ENCODE results near the gene SNX17. TPM values are rescaled to one million over a fixed set of nuclear protein-coding genes. Genes with fewer than 3 reads are reported as not detected.
A peak's percentile ranks its signal among the peaks of the same experiment; 100 is the strongest.
"Not testable (repeated sequence)": the region's sequence is repeated elsewhere in the genome, so short reads cannot be mapped to it uniquely, and the experiment has no call there.

SNX17 gene, protein sequence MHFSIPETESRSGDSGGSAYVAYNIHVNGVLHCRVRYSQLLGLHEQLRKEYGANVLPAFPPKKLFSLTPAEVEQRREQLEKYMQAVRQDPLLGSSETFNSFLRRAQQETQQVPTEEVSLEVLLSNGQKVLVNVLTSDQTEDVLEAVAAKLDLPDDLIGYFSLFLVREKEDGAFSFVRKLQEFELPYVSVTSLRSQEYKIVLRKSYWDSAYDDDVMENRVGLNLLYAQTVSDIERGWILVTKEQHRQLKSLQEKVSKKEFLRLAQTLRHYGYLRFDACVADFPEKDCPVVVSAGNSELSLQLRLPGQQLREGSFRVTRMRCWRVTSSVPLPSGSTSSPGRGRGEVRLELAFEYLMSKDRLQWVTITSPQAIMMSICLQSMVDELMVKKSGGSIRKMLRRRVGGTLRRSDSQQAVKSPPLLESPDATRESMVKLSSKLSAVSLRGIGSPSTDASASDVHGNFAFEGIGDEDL
- total RNA-seq (2014; rRNA removed; shearing (Covaris generic)), result 122 and 140 TPM in 2 replicates
- 115 and 116 TPM in 2 replicates for polyA plus RNA-seq (2015; cell fraction: cytosol; rRNA removed)
- 112 and 114 TPM in 2 replicates for polyA plus RNA-seq (2015; cell fraction: nucleus; rRNA removed)

DNA sequence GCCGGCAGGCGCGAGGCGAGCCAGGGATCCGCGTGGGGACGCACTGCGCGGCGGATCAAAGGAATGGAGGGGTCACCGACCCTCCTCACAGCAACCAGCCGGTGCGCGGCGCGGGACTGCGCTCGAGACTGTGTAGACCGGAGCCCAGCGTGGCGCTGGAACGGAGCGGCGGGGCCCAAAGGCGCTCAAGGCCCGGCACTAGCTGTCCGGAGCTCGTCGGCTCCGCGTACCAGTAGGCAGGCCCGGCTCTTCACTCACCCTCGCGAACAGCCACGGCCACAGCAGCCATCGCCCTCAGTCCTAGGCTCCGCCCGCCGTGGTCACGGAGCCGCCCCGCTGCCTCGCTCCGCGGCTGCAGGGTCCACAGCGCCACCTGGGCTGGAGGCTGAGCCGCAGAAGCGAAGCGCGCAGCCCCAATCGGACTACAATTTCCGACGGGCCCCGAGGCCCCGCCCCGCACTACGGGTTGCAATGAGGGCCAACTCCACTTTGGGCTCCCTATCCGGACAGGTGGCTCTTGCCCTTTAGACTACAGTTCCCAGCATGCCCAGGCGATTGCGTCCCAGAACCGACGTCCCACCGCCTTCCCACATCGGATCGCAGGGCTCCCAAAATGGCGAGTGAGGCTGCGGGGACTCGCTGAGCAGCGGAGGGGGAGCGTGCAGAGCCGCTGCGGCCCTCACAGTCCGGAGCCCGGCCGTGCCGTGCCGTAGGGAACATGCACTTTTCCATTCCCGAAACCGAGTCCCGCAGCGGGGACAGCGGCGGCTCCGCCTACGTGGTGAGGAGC lies at the start of gene SNX17, which contains the start of gene EIF2B4:
TSS of gene SNX17 (plus strand) at position 591 of the 790 bp plus-strand sequence. CDS start at position 719, 128 bp downstream.
TSS of gene EIF2B4 (minus strand) at position 313 of the 790 bp plus-strand sequence. CDS start at position 289, 24 bp downstream.
- DNase-seq (ENCODE audit: low read depth), result peak; percentile 99

GRCh38 chr2:27320958-27321543 lies 49.4 kb upstream of the SNX17 start:
- peak; percentile 99 for DNase-seq (ENCODE audit: low read depth)

DNA sequence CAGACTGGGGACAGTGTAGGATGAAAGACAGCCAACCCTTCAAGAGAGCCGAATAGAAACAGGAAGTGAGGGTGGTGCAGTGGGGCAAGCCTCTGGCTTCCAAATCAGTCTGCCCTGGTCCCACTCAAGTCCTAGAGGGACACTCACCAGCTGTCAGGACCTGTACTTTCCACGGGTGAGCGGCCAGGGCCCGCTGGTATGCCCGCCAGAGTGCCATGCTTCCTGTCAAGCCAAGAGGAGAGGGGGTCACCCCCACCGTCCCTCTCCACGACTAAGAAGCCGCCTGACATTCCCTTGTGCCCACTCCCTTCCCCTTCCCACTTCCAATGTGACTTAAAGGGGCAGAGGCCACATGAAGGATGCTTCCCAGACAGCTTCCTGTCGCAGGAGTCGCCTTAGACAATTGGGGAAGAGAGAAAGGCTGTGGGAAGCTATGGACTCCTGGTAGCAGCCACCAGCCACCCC lies 48.1 kb upstream of the SNX17 start:
- peak; percentile 34 for DNase-seq (ENCODE audit: low read depth)

DNA sequence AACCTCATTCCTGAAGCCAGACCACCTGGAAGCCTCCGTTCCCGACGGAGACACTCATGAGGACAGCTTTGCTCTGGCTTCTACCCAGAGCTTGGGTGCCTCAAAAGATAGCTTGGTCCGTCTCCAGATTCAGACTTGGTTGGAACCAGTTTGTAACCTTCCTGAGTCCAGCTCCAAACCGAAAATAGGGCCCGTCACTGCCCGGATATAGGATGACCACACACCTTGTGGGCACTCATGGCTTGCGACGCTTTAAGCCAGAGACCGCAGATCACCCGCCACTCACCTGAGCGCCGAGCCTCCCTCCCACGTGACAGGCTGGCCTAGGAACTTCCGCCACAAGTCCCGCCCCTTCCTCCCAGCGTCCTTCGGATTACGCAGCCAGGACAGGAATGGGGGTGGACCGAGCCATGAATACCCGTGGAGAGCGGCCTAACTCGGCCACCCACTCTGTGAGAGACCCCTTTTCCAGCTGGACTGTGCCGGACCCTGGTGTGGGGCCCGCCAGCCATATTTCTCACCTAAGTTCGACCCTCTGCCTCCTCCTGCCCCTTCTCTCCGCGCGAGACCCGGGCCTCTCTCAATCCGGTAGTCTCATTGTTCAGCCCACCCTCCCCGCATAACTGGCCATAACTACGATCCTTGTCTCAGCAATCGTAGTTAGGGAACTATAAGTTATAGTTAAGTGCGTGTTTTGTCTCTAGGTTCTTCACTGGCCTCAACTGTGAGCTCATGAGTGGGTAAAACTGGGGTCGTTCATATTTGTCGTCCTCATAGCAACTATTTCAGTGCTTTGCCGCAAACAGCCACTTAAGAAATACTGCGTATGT lies 47.4 kb upstream of the SNX17 start, which contains the start of gene MPV17:
TSS of gene MPV17 (minus strand) at position 332 of the 830 bp plus-strand sequence. CDS start 580 bp downstream, outside the sequence.
- peak; percentile 90 for DNase-seq (ENCODE audit: low read depth)

- DNase-seq (ENCODE audit: low read depth), result no peak
Observed at GRCh38 chr2:27323596-27324285, 46.7 kb upstream of the SNX17 start.

DNA sequence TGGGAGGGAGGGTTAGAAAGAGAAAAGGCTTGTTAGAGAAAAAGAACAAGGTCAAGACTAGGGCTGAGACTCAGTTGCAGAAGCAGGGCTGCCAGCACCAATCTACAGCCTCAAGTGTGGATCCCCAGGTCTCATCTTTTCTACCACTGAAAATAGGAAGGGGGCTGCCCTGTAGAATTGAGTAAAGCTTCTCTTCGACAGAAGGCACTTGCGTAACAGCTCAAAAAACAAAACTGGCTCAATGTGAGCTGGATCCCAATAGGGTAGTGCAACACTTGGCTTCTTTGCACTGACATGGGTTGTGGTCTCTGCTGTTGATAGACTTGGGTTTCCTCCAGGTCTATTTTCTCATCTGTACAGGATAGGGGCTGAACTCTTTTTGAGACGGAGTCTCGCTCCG lies 45.7 kb upstream of the SNX17 start:
- no peak for DNase-seq (ENCODE audit: low read depth)

DNA sequence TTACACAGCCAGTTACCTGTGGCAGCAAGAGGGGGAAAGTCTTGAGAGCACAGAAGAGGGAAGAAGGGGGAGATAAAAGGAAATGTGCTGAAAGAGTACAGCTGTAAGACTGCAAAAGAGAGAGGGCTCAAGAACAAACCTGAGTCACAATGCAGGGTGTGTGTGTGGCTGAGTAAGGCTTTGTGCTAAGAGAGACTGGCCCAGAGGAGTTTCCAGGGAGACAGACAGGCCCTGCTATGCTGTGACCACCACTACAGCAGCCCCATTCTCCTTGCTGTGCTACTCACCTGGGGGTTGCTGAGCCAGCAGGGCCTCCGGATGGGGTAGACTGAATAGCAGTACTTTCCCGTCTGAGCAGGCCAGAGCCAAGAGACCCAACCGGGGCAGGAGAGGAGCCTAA lies 35.1 kb upstream of the SNX17 start:
- DNase-seq (ENCODE audit: low read depth), result no peak

GRCh38 chr2:27336173-27336572 lies 34.2 kb upstream of the SNX17 start:
- no peak for DNase-seq (ENCODE audit: low read depth)

DNA sequence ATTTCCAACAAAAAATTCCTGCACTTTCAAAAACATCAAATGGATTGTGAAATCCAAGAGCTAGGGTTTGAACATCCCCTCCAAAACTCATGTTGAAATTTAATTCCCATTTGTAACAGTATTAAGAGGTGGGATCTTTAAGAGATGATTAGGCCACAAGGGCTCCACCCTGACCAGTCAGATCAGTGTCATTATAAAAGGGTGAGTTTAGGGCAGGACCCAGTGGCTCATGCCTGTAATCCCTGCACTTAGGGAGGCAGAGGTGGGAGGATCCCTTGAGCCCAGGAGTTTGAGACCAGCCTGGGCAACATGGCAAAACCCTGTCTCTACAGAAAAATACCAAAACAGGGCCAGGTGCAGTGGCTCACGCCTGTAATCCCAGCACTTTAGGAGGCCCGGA lies 22.8 kb upstream of the SNX17 start:
- no peak for DNase-seq (ENCODE audit: low read depth)

DNA sequence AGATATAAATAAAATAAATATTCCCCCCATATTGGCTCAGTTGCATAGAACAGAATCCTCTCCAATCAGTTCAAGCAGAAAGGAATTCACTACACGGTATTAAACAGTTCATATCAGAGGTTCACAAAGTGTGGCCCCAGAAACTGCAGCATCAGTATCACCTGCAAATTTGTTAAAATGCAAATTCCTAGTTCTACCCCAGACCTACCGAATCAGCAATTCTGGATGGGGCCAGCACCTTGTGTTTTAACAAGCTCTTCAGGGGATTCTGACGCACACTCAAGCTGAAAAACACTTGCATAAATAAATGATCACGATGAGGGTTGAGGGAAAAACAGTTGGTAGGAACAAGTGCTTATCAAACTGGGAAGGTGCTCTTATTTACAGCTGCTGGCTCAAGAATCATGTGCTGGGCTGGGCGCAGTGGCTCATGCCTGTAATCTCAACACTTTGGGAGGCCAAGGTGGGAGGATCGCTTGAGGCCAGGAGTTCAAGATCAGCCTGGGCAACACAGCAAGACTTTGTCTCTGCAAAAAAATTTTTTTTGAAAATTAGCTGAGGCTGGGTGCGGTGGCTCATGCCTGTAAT lies 20.2 kb upstream of the SNX17 start:
- no peak for DNase-seq (ENCODE audit: low read depth)

DNA sequence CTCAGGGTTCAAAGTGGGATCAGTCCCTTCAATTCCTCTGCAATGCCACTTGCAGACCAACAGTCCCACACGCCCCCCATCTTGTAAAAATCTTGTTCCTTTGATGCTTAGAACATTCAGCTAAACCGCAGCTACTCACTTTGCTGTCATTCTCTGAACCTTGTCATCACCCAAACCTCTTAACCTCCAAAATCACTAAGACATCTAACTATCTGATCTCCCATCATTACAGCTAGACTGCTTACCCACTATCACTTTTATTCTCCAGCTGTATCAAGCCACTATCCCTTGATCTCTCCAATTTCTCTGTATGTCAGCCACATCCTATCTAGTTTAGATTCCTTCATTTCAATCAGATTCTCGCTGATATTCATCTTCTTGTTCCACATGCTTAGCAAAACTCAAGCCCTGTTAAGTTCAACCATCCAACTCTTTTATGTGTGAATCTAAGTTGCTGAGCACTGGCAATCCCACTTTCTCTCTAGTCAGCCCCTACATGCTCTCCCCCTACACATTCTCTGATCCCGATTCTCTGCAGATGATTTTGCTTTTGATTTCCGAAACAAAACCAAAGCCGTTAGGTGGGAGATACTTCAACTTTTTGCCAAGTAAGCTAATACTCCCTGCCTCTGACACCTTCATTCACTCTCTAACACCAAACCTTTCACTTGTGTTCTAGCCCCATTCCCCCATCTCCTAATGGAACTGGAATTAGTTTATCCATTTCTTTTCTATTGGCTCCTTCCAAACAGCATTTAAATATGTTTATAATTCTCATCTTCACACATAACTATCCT lies 18.4 kb upstream of the SNX17 start:
- DNase-seq (ENCODE audit: low read depth), result no peak

GRCh38 chr2:27353386-27353761 lies 17.0 kb upstream of the SNX17 start:
- not testable (repeated sequence) for DNase-seq (ENCODE audit: low read depth)

GRCh38 chr2:27353762-27354596 lies 16.4 kb upstream of the SNX17 start:
- DNase-seq (ENCODE audit: low read depth), result no peak

GRCh38 chr2:27354597-27354927 lies 15.9 kb upstream of the SNX17 start:
- no peak for DNase-seq (ENCODE audit: low read depth)

GRCh38 chr2:27356056-27356381 lies 14.4 kb upstream of the SNX17 start:
- DNase-seq (ENCODE audit: low read depth), result peak; percentile 60

- DNase-seq (ENCODE audit: low read depth), result peak; percentile 98
Observed at GRCh38 chr2:27356382-27357181, 13.8 kb upstream of the SNX17 start, which contains the start of gene GTF3C2. GTF3C2 (minus strand) TSS chr2:27356764; CDS start chr2:27343554, 13,210 bp downstream.

Measured in HT1080 (cell line).